MCF 10A (cell line): ENCODE measurements around the gene DYNC2H1. TPM values are rescaled to one million over a fixed set of nuclear protein-coding genes. Genes with fewer than 3 reads are reported as not detected.

Experiments
- BruUV-seq: library from RNA; stranded (reverse); fragments of 400-500 nt; replicated peaks from 2 replicates; lab custom pipeline; 2021; lab: Mats Ljungman, UMichigan
- CTCF ChIA-PET: fragments of 300-600 bp; sonication (Branson Sonifier 250); formaldehyde crosslinking; extraction: SDS; loops from one replicate; lab custom pipeline; 2021; ENCODE audit warnings: antibody characterized with exemption, inconsistent platforms; lab: Yijun Ruan, JAX
- POLR2A ChIA-PET: fragments of 300-600, 350-650 bp; sonication (Branson Sonifier 250); formaldehyde crosslinking; extraction: SDS; loops from one replicate; lab custom pipeline; 2020; ENCODE audit warnings: antibody characterized with exemption, inconsistent platforms; lab: Yijun Ruan, JAX
- DNase-seq: peaks from one replicate; pipeline ENCODE4 v3.0.0-alpha.2; 2018; ENCODE audit not compliant: unreplicated experiment
- H3K27ac Mint-ChIP-seq: one replicate; pipeline ENCODE4 v1.8.0; 2022; ENCODE audit warnings: mild to moderate bottlenecking, low read depth, mixed read lengths; ENCODE audit not compliant: unreplicated experiment
- H3K27me3 Mint-ChIP-seq: one replicate; pipeline ENCODE4 v1.8.0; 2022; ENCODE audit warnings: mixed read lengths; ENCODE audit not compliant: insufficient read depth, unreplicated experiment
- H3K36me3 Mint-ChIP-seq: one replicate; pipeline ENCODE4 v1.8.0; 2022; ENCODE audit warnings: mild to moderate bottlenecking, moderate library complexity, mixed read lengths; ENCODE audit not compliant: insufficient read depth, unreplicated experiment
- H3K4me1 Mint-ChIP-seq: one replicate; pipeline ENCODE4 v1.8.0; 2022; ENCODE audit warnings: mixed read lengths; ENCODE audit not compliant: insufficient read depth, unreplicated experiment
- H3K4me3 Mint-ChIP-seq: one replicate; pipeline ENCODE4 v1.8.0; 2022; ENCODE audit warnings: mild to moderate bottlenecking, moderate library complexity, mixed read lengths; ENCODE audit not compliant: unreplicated experiment
- H3K9me3 Mint-ChIP-seq: one replicate; pipeline ENCODE4 v1.8.0; 2022; ENCODE audit warnings: mixed read lengths; ENCODE audit not compliant: unreplicated experiment
- intact Hi-C: fragments of 100-400 bp; cut with micrococcal nuclease; formaldehyde crosslinking; loops from 2 replicates; pipeline ENCODE4 v1.14.1; 2022
- total RNA-seq: library from RNA; stranded (reverse); gene quantifications from 2 replicates; pipeline ENCODE4 v1.2.3, GENCODE V29; 2022
- TF ChIP-seq, protein P1 (sequence below): fragments of 200-600 bp; IDR thresholded peaks from one replicate; pipeline ENCODE4 v1.8.0; 2022; ENCODE audit warnings: antibody characterized with exemption, mild to moderate bottlenecking; ENCODE audit not compliant: unreplicated experiment

Gene DYNC2H1
- total RNA-seq, 1 experiment from 2014 or later, result 23.0 TPM

DNA sequence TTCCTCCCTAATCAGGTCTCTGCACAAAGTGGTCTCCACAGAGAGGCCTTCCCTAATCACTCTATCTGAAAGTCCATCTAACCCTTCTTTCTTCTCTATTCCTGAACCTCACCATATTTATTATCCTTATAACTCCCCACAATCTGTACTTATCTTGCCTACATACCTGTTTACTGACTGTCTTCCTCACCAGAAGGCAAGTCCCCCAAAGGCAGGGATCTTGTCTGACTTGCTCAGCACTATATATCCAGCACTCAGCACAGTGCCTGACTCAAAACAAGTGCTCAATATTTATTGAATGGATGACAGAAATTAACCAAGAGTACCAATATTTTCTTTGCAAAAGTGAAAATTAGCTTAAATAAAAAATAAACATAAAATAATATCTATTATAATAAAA lies 22.8 kb upstream of the DYNC2H1 start:
- POLR2A ChIA-PET, result interaction anchor here (4.4 kb wide), 1 partner anchor 22 kb away, joined by 27 read pairs; the partner anchor contains the start of gene DYNC2H1
- Mint-ChIP-seq H3K4me3 (no peak overlapping the region), H3K27ac (peak overlapping the region; percentile 63), H3K27me3 (no peaks in the 10 kb centered on the region), H3K4me1 (peaks cover 26% of the 10 kb centered on the region), H3K9me3 (no peaks in the 10 kb centered on the region), H3K36me3 (peaks cover 59% of the 10 kb centered on the region)
- intact Hi-C loops, result no loop called here
- BruUV-seq, result no TSS peak
- CTCF ChIA-PET, result interaction anchor here (2.2 kb wide), 1 partner anchor 23 kb away, joined by 6 read pairs; the partner anchor contains the start of gene DYNC2H1
- no peak for DNase-seq
- TF ChIP-seq, protein P1, sequence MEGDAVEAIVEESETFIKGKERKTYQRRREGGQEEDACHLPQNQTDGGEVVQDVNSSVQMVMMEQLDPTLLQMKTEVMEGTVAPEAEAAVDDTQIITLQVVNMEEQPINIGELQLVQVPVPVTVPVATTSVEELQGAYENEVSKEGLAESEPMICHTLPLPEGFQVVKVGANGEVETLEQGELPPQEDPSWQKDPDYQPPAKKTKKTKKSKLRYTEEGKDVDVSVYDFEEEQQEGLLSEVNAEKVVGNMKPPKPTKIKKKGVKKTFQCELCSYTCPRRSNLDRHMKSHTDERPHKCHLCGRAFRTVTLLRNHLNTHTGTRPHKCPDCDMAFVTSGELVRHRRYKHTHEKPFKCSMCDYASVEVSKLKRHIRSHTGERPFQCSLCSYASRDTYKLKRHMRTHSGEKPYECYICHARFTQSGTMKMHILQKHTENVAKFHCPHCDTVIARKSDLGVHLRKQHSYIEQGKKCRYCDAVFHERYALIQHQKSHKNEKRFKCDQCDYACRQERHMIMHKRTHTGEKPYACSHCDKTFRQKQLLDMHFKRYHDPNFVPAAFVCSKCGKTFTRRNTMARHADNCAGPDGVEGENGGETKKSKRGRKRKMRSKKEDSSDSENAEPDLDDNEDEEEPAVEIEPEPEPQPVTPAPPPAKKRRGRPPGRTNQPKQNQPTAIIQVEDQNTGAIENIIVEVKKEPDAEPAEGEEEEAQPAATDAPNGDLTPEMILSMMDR, result no peak

DNA sequence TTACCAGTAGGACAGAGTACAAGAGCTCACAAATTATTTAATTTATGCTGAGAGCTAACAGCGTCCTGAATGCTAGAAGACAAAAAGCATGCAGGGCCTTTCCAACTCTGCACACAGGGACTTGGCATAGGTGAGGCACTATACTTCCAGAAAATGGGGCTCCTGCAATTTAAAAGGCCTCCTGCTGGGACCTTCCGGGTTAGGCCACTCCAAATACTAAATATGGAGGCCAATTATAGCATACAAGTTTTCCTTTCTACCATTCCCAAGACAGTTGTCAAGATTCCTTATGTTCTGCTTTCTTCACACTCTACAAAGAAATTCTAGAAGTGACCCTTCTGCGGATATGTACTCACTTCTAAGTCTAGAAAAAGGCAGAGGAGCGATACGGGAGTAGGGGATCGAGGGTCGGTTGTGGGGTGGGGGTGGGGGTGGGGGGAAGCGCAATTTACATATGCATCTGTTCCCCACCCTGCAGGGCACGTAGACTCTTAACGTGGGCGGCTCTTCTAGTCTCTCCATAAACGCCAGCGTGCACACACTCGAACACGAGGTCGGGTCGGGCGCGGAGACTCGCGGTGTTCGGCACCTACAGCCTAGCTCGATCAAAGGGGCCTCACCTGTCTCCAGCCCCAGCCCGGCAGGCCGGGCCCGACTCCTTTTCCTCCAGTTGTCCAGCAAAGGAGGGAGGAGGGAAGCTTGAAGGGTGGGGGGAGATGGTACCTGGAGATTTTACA lies 18.0 kb upstream of the DYNC2H1 start:
- ChIA-PET POLR2A (interaction anchor here (0.7 to 8.2 kb wide), 10 partner anchors 8 to 1254 kb away, joined by 4 to 300 read pairs (median 6); partner anchors contain the start of gene DYNC2H1), CTCF (interaction anchor here (0.5 to 3.2 kb wide), 6 partner anchors 15 to 724 kb away, joined by 3 to 44 read pairs (median 6); partner anchors contain the start of gene DYNC2H1)
- Mint-ChIP-seq H3K27me3 (no peaks in the 10 kb centered on the region), H3K4me3 (peak overlapping the region; percentile 79), H3K9me3 (no peaks in the 10 kb centered on the region), H3K4me1 (peaks cover 19% of the 10 kb centered on the region), H3K27ac (peak overlapping the region; percentile 92), H3K36me3 (peaks cover 21% of the 10 kb centered on the region)
- TF ChIP-seq, protein P1, result no peak
- BruUV-seq, result no TSS peak
- DNase-seq, result peak; percentile 57
- intact Hi-C loops, result no loop called here

DNA sequence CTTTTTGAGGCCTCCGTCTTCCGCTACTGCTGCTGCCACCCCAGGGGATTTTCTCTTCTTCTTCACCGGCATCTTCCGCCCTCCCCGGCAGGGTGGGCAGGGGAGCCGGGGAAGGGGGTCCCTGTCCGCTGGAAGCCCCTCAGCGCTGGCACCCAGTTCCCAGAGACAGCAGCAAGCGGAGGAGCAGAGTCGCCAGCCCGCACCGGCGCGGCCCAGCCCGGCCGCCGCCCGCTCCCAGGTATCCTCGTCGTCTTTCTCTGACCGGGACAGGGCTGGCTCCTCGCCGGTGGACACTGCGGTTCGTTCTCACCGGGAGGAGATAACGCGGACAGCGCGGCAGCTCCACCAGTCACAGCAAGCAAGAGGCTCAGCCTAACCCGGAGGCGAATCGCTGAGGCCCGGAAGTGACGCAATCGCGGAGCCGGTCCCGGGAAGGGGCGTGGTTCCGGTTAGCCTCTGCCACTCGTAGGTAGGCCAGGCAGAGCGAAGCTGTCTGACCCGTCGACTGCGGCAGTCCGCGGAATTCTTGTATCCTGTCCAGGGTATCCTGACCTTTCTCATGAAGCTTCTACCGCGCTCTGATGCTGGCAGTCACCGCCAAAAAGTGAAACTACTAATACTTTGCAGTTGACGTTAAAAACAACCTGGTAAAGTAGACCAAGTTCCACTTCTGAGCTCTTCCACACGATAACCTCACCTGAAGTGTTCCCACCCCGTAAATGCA lies 17.3 kb upstream of the DYNC2H1 start, which contains the start of gene DCUN1D5:
Gene DCUN1D5 (minus strand): TSS at position 360 of the 724 bp plus-strand sequence. CDS start 288 bp downstream, at position 72.
- CTCF ChIA-PET, result interaction anchor here (0.5 to 3.2 kb wide), 5 partner anchors 8 to 1222 kb away, joined by 3 to 44 read pairs (median 4); partner anchors contain the start of gene DYNC2H1
- H3K4me3 Mint-ChIP-seq, result peak within 1 kb of the TSS; percentile 79
- no peaks in the 10 kb centered on the region for H3K9me3 Mint-ChIP-seq
- peak within 1 kb of the TSS; percentile 92 for H3K27ac Mint-ChIP-seq
- TF ChIP-seq, protein P1, result no peak
- no peaks in the 10 kb centered on the region for H3K27me3 Mint-ChIP-seq
- peak; percentile 95 for DNase-seq
- no TSS peak for BruUV-seq
- intact Hi-C loops, result loop anchor here (1.0 kb wide), 1 partner anchor 17 kb away; the partner anchor contains the start of gene DYNC2H1
- POLR2A ChIA-PET, result interaction anchor here (0.5 to 8.2 kb wide), 13 partner anchors 8 to 1254 kb away, joined by 3 to 300 read pairs (median 4); partner anchors contain the start of gene DYNC2H1
- H3K4me1 Mint-ChIP-seq, result peaks cover 14% of the 10 kb centered on the region
- H3K36me3 Mint-ChIP-seq, result peaks cover 17% of the 10 kb centered on the region
